ENCODE data around the gene TOX2.

TOX2 gene

DNA sequence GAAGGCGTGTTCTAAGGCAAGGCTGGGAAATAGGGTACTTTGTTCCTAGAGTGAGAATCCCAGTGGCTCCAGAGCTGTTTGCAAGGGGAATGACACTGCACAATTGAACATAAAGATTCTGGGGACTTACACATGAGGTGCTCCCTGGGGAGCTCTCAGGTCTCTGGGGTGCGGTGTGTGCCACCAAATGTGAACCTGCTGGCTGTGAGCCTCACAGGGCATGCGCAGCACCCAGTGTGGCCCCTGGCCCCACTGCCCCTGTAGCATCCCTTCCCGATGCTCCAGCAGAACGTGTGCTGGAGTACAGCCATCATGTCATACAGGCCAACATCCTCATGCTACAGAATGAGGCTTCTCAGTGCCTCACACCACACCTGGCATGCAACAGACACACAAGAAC, 68.2 kb downstream of the TOX2 start:
- no peak overlapping the region for H3K4me3 ChIP-seq (ENCODE audit: low read length)
- no peak for DNase-seq (ENCODE audit: low read depth)
- TF ChIP-seq, protein P1, sequence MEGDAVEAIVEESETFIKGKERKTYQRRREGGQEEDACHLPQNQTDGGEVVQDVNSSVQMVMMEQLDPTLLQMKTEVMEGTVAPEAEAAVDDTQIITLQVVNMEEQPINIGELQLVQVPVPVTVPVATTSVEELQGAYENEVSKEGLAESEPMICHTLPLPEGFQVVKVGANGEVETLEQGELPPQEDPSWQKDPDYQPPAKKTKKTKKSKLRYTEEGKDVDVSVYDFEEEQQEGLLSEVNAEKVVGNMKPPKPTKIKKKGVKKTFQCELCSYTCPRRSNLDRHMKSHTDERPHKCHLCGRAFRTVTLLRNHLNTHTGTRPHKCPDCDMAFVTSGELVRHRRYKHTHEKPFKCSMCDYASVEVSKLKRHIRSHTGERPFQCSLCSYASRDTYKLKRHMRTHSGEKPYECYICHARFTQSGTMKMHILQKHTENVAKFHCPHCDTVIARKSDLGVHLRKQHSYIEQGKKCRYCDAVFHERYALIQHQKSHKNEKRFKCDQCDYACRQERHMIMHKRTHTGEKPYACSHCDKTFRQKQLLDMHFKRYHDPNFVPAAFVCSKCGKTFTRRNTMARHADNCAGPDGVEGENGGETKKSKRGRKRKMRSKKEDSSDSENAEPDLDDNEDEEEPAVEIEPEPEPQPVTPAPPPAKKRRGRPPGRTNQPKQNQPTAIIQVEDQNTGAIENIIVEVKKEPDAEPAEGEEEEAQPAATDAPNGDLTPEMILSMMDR (conservative IDR thresholded peaks at IDR 0.05; ENCODE audit: low read depth, low read length): no peak

DNA sequence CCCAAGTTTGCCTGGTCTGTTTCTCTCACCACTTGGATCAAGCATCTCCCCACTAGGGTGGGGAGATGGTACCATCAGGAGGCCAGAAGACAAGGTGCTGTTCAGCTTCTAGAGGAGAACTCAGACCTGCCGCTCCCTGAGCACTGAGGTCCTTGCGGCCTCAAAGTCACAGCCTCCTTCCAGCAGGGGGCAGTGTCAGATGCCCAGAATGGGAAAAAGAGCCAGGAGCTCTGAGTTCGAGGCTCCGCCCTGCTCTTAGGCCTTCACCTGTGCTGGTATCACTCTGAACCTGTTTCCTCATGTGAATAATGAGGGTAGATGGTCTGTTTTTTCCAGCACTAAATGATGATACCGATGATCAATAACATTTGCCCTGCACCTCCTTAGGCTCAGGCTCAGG, 68.7 kb downstream of the TOX2 start:
- TF ChIP-seq, protein P1 (conservative IDR thresholded peaks at IDR 0.05; ENCODE audit: low read depth, low read length): peak; percentile 45
- DNase-seq (ENCODE audit: low read depth): no peak
- no peak overlapping the region for H3K4me3 ChIP-seq (ENCODE audit: low read length)

DNA sequence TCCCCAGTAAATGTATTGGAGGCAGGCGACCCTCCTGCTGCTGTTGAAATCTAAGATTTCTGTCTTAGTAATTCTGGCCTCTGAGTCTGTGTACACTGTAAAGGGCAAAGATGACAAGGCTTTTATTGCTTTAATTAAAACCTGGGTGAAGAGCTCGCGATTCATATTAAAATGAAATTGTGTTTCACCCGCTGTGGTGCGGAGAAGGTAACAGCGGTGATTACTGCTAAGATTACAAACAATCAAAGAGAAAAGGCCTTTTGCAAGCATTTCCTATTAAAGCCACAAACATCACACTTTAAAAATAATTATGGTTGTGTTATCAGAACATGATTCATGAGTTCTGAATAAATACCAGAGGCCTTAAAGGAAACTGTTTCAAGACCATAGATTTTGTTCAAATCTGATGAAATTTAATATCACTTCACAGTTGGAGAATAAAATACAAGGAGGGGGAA, 69.3 kb downstream of the TOX2 start:
- H3K4me3 ChIP-seq (ENCODE audit: low read length): no peak overlapping the region
- TF ChIP-seq, protein P1 (conservative IDR thresholded peaks at IDR 0.05; ENCODE audit: low read depth, low read length): no peak
- no peak for DNase-seq (ENCODE audit: low read depth)

GRCh38 chr20:43984587-43984986, 69.9 kb downstream of the TOX2 start:
- no peak for DNase-seq (ENCODE audit: low read depth)
- TF ChIP-seq, protein P1 (conservative IDR thresholded peaks at IDR 0.05; ENCODE audit: low read depth, low read length): no peak

GRCh38 chr20:43985121-43985520, 70.5 kb downstream of the TOX2 start:
- H3K4me3 ChIP-seq (ENCODE audit: low read length): no peak overlapping the region
- no peak for DNase-seq (ENCODE audit: low read depth)

More at GRCh38 chr20:43984587-43984986, 69.9 kb downstream of the TOX2 start:
- H3K4me3 ChIP-seq (ENCODE audit: low read length): no peak overlapping the region

DNA sequence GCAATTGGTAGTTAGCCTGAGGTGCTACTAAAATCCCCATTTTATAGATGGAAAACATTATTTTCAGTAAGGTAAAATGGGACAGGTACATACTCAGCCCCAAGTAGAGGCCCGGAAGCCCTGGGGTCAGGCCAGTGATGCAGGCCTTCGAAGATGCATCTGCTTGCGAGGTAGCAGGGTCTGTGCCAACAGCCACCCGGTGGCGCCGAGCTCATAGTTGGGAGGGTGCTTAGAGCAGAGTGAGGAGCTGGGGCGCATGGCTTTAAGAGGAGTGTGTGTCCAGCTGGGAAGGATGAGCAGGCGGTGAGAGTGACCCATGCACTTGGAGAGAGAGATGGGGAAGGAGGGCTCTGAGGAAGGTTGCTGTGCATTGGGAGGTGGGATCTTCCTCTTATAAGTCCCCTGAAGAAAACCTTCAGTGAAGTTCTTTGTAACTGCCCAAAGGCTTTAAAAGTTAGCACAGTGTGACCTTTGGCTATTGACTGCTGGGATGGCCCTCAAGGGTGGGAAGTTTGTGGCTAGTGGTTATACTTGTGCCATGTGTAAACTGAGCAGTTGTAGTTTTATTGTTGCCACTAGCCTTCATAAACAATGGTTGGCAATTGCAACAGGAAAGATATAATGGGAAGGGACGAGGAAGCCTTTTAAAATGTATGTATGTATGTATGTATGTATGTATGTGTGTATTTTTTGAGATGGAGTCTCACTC, 71.1 kb downstream of the TOX2 start:
- DNase-seq (ENCODE audit: low read depth): no peak
- no peak overlapping the region for H3K4me3 ChIP-seq (ENCODE audit: low read length)
- TF ChIP-seq, protein P1 (conservative IDR thresholded peaks at IDR 0.05; ENCODE audit: low read depth, low read length): no peak

More at GRCh38 chr20:43985121-43985520, 70.5 kb downstream of the TOX2 start:
- TF ChIP-seq, protein P1 (conservative IDR thresholded peaks at IDR 0.05; ENCODE audit: low read depth, low read length): no peak

- no peak for DNase-seq (ENCODE audit: low read depth)
- TF ChIP-seq, protein P1 (conservative IDR thresholded peaks at IDR 0.05; ENCODE audit: low read depth, low read length): no peak
- no peak overlapping the region for H3K4me3 ChIP-seq (ENCODE audit: low read length)
Observed at GRCh38 chr20:43987018-43987417, 72.4 kb downstream of the TOX2 start.
